Right forelimb (tissue), 1 donor: ENCODE measurements around the gene CD177.
"Not testable (repeated sequence)": the region's sequence is repeated elsewhere in the genome, so short reads cannot be mapped to it uniquely, and the experiment has no call there.

Experiments
- DNase-seq: peaks from one replicate; pipeline ENCODE4 v3.0.0-alpha.2; 2018

Gene CD177

DNA sequence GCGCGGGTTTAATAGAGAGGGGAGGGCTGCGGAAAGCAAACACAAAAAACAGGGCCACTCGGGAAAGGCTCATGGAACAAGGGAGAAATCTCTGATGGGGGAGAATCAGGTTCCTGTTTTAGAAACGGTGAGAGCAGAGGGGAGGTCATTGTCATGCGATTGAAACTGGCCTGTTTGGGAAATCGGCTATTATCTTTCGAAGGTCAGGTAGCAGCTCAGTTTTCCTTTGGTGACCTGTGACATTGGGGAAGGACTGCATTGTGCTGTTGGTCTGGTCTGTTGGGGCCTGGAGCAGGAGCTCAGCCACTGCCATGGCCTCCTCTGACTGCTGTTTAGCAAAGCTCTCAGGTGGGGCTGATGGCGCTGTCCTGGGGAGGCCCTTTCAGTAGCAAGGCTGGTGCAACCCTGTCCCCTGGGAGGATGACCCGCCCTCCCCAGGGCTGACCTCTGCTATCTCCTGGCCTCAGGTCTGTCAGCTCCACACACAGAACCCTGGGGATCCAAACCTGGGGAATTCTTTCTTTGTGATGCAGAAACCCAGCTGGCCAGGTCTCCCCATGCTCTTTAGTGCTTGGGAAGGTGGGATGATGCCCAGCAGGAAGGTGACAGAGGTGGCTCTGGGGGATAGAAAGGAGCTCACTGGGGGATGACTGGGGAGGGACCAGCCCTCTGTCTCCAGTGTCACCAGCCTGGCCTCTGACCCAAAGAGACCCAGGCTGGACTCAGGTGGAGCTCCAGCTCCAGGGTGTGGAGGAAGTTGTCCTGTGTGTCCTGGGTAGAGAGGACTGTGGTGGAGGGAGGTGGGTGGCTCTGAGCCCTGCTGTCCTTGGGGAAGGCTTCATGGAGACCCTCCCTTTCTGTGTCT lies 21.2 kb upstream of the CD177 start:
- DNase-seq, result no peak

DNA sequence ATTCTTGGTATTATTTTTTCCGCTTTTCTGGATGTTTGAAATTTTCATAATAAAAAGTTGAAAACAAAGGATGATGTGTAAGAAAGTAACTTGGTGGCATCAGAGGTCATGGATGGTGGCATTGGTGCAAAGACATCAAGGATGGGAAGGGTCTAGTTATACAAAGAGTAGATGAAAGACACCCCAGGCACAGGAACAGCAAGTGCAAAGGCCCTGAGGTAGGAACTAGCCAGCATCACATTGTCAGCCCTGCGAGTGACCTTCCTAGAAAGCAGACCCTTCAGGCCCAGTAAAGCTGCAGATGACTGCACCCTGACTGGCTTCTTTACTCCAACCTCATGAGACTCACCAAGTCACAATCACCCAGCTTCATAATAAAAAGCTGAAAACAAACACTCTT lies 17.0 kb upstream of the CD177 start:
- DNase-seq, result not testable (repeated sequence)

- no peak for DNase-seq
Measured at GRCh38 chr19:43337737-43338136, 15.7 kb upstream of the CD177 start.

GRCh38 chr19:43338530-43338929 lies 15.0 kb upstream of the CD177 start:
- DNase-seq, result no peak

DNA sequence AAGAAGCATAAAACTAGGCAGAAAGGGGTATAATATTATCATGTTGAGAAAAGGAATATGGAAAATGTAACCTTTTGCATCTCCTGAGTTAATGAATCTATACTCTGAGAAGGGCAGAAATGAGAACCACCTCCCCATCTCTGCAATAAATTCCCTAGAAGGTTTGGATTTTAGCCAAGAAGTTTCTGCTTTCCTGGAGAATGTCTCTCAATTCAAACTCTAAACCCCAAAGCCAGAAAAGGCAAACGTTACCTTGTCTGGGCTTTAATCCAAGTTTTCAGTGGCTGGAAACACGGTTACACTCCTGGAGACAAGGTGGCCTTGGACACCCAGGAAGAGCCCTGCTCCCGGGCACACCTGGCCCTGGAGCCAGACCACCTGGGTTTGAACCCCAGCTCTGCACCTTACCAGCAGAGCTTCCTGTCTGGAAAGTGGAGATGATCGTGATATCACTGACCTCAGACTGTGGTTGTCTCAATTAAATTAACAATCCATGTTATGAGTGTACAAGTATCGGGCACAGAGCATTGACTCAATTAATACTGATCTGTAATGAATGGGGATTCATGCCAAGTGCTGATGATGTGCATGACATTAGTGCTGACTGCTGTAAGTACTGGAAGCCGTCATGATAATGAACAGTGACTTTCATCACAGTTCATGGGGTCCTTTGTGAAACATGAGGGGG lies 14.1 kb upstream of the CD177 start:
- DNase-seq, result not testable (repeated sequence)

DNA sequence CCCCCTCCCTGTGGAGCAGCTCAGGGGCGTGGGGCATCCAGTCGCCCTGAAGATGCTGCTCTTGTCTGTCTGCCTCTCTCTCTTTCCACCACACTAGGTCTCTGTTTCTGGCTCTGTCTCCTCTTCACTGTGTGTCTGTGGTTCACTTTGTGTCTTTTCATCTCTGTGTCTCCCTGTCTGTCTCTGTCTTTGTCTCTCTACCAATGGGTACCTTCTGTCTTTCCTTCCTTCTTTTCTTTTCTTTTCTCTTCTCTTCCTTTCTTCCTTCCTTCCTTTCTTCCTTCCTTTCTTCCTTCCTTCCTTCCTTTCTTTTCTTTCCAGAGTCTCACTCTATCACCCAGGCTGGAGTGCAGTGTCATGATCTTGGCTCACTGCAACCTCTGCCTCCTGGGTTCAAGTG lies 13.4 kb upstream of the CD177 start:
- DNase-seq, result not testable (repeated sequence)

DNA sequence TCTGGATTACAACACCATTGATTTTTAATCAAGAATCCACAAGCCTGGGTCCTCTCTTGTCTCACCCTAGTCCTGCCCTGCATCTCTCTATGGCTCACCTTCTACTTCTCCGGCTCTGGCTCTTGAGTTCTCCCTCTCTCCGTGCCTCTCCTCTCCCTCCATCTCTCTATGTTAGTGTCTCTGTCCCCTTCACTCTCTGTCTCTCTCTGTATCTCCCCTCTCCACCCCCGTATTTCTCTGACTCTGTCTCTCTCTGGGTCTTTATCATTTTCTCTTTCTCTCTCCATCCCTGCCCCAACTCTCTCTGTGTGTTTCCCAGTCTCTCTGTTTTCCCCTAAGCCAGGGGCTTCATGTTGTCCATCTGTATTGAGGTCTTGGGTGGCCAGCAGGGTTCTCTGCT lies 12.4 kb upstream of the CD177 start:
- DNase-seq, result not testable (repeated sequence)

DNA sequence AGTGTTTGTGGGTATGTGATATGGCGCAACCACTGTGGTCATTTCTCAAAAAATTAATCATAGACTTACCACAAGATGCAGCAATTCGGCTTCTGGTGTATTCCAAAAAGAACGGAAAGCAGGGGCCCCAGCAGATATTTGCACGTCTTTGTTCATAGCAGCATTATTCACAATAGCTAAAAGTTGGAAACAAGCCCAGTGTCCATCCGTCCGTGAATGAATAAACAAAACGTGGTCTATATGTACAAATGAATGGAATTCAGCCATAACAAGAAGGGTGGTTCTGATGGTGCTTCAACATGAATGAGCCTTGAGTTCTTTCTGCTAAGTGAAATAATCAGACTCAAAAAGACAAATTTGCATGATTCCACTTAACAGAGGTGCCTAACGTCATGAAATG lies 11.4 kb upstream of the CD177 start:
- DNase-seq, result not testable (repeated sequence)

- DNase-seq, result not testable (repeated sequence)
Measured at GRCh38 chr19:43344347-43344925, 9.1 kb upstream of the CD177 start.

- not testable (repeated sequence) for DNase-seq
Measured at GRCh38 chr19:43349813-43350212, 3.7 kb upstream of the CD177 start.

DNA sequence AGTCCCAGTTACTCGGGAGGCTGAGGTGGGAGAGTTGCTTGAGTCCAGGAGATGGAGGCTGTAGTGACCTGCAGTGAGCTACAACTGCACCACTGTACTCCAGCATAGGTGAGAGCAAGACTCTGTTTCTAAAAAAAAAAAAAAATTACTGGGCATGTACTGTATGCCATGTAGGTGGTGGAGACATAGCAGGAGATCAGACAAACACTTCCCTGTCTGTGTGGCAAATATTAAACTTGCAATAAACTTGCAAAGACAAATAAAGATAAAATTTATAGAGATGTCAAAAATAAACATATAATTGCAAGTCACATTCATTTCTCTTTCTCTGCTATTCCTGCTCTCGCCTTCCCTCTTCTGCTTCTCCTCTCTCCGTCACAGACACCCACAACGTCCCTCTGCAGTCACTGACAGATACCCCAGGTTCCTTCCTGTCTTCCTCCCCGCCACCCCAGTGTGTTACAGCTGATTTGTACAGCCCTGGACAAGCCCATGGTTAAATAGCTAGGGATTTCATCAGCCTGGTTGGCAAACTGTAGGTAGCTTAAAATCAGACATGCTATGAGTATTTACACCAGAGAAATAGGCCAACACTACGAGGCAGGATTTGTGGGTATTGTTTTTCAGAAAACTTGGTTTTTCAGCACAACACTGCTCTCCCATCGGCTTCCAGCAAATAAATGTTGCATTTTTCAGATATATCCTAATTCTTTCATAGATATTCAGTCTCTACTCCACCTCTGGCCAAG lies 1.3 kb upstream of the CD177 start:
- no peak for DNase-seq

DNA sequence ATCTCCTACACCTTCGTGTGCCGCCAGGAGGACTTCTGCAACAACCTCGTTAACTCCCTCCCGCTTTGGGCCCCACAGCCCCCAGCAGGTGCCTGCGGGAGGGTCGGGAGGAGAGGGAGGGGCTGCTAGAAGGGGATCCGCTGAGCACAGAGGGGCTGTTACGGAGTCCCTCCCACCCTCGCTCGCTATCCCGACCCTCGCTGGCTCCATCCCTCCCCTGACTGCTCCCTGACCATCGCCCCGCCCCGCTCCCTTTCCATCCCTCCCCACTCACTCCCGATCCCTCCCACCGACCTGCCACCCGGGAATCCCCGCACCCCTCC lies 780 bp downstream of the CD177 start:
- no peak for DNase-seq

GRCh38 chr19:43356749-43357148 lies 3.3 kb downstream of the CD177 start:
- DNase-seq, result not testable (repeated sequence)

- no peak for DNase-seq
Measured at GRCh38 chr19:43362179-43362578, 8.7 kb downstream of the CD177 start.

GRCh38 chr19:43362745-43363144 lies 9.3 kb downstream of the CD177 start:
- DNase-seq, result no peak

GRCh38 chr19:43365677-43366076 lies 12.2 kb downstream of the CD177 start:
- DNase-seq, result not testable (repeated sequence)

- no peak for DNase-seq
Measured at GRCh38 chr19:43367822-43368221, 14.3 kb downstream of the CD177 start.

DNA sequence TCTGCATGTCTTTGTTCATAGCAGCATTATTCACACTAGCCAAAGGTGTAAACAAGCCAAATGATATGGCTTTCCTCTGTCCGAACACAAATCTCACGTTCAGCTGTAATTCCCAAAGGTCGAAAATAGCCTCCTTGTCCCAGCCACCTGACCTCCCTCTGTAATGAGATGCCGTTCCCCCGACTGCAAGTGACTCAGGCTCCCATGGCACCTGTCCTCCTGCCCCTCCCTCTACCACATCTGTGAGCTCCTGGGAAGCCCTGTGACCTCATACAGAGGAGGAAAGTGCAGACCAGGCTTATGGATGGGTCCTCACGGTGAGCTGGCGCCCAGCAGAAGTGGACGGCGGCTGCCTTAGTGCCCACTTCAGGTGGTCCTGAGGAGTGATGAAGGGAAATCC lies 15.4 kb downstream of the CD177 start:
- not testable (repeated sequence) for DNase-seq

DNA sequence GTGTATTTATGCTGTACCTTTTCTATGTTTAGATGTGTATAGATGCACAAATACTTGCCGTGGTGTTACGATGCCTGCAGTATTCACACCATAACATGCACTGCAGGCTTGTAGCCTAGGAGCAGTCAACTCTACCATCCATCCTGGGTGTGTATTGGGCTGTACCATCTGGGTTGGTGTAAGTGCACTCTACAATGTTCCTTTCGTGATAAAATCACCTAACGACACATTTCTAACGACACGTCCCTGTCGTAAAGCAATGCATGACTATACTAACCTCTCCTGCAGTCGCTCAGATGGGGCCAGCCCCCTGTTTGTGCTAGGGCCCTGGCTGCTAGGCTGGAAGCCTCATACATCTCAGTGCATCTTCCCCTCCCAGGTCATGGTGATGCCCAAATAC lies 18.4 kb downstream of the CD177 start:
- no peak for DNase-seq

- DNase-seq, result no peak
Measured at GRCh38 chr19:43372462-43372861, 19.0 kb downstream of the CD177 start.

GRCh38 chr19:43377624-43378023 lies 24.1 kb downstream of the CD177 start:
- not testable (repeated sequence) for DNase-seq

DNA sequence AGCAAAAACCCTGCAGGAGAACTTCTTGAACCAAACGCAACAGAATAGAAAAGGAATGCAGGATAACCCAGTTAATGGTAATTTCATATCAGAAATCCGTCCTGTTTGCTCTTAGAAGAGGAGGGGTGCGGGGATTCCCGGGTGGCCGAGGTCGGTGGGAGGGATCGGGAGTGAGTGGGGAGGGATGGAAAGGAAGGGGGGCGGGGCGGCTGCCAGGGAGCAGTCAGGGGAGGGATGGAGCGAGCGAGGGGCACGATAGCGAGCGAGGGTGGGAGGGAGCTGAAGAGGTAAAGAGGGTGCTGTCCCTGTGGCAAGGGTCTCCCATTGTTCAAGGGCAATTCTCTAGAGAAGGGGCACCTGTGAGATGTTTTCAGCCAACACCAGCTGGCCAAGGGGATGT lies 26.5 kb downstream of the CD177 start:
- no peak for DNase-seq

GRCh38 chr19:43380771-43381386 lies 27.4 kb downstream of the CD177 start:
- DNase-seq, result no peak
